Measurements from ENCODE around the gene TRA2B. TPM values are rescaled to one million over a fixed set of nuclear protein-coding genes. Genes with fewer than 3 reads are reported as not detected.

Gene TRA2B
- total and polyA plus RNA-seq, 12 donors, result 78.2 to 242 (median 106) TPM

- whole genome bisulfite sequencing, 4 donors, result 85 to 92% (median 90%) methylated on average over 3 of the region's 3 CpGs
- intact Hi-C loops (cut with DNase I), result no loop called here
- no peaks in the 10 kb centered on the region for H3K36me3 ChIP-seq (replicated peaks in 1 of 2)
- no peak for DNase-seq
- TF ChIP-seq CTCF (IDR thresholded peaks at IDR 0.05) (no peak), POLR2A (IDR thresholded peaks at IDR 0.05) (no peak)
- no peaks in the 10 kb centered on the region for H3K9me3 ChIP-seq (replicated peaks in 1 of 3)
- H3K27me3 ChIP-seq, result no peaks in the 10 kb centered on the region
- H3K4me3 ChIP-seq, result no peak overlapping the region
- H3K27ac ChIP-seq, result no peak overlapping the region
- peaks cover 0 to 9% of the 10 kb centered on the region in 2 donors for H3K4me1 ChIP-seq (replicated peaks in 1 of 2)
Measured at GRCh38 chr3:185956244-185956643, 18.4 kb upstream of the TRA2B start.

- intact Hi-C loops (cut with DNase I), result no loop called here
- no peak for DNase-seq
Measured at GRCh38 chr3:185954366-185954723, 16.5 kb upstream of the TRA2B start.

GRCh38 chr3:185950728-185951127 lies 12.9 kb upstream of the TRA2B start:
- Histone ChIP-seq H3K27me3 (no peaks in the 10 kb centered on the region), H3K4me1 (replicated peaks in 1 of 2) (no peaks in the 10 kb centered on the region), H3K4me3 (no peak overlapping the region), H3K27ac (no peak overlapping the region), H3K9me3 (replicated peaks in 1 of 3) (no peaks in the 10 kb centered on the region), H3K36me3 (replicated peaks in 1 of 2) (no peaks in the 10 kb centered on the region)
- intact Hi-C loops (cut with DNase I), result no loop called here
- 74 to 89% (median 82%) methylated on average over 3 of the region's 3 CpGs for WGBS, 4 donors
- TF ChIP-seq POLR2A (IDR thresholded peaks at IDR 0.05), result no peak
- no peak for TF ChIP-seq CTCF (IDR thresholded peaks at IDR 0.05)
- no peak for DNase-seq

More at GRCh38 chr3:185954366-185954723, 16.5 kb upstream of the TRA2B start:
- Histone ChIP-seq H3K9me3 (replicated peaks in 1 of 3) (no peaks in the 10 kb centered on the region), H3K27me3 (no peaks in the 10 kb centered on the region), H3K4me3 (no peak overlapping the region), H3K36me3 (replicated peaks in 1 of 2) (no peaks in the 10 kb centered on the region), H3K27ac (no peak overlapping the region), H3K4me1 (replicated peaks in 1 of 2) (no peaks in the 10 kb centered on the region)
- 80 to 88% (median 83%) methylated on average over 3 of the region's 3 CpGs for WGBS, 4 donors
- TF ChIP-seq POLR2A (IDR thresholded peaks at IDR 0.05) (no peak), CTCF (IDR thresholded peaks at IDR 0.05) (no peak)

GRCh38 chr3:185949515-185949914 lies 11.7 kb upstream of the TRA2B start:
- no peak for DNase-seq
- H3K9me3 ChIP-seq (replicated peaks in 1 of 3), result no peaks in the 10 kb centered on the region
- 89 to 97% (median 93%) methylated on average over 6 of the region's 6 CpGs for WGBS, 4 donors
- no peak overlapping the region for H3K4me3 ChIP-seq
- TF ChIP-seq POLR2A (IDR thresholded peaks at IDR 0.05) (no peak), CTCF (IDR thresholded peaks at IDR 0.05) (no peak)
- intact Hi-C loops (cut with DNase I), result no loop called here
- no peaks in the 10 kb centered on the region for H3K27me3 ChIP-seq
- no peak overlapping the region for H3K27ac ChIP-seq
- no peaks in the 10 kb centered on the region for H3K4me1 ChIP-seq (replicated peaks in 1 of 2)
- H3K36me3 ChIP-seq (replicated peaks in 1 of 2), result no peaks in the 10 kb centered on the region
